ENCODE results near the gene LGALS7. TPM values are rescaled to one million over a fixed set of nuclear protein-coding genes. Genes with fewer than 3 reads are reported as not detected.
A peak's percentile ranks its signal among the peaks of the same experiment; 100 is the strongest.

LGALS7 gene
- polyA plus RNA-seq, 1 of the 3 experiments (the other 2 are of a cell fraction) = not detected

GRCh38 chr19:38819231-38819920 lies 46.1 kb upstream of the LGALS7 start:
- H2AFZ ChIP-seq (ENCODE audit: low read depth) = no peak overlapping the region
- CTCF ChIA-PET = no interaction called here

GRCh38 chr19:38817081-38817480 lies 43.8 kb upstream of the LGALS7 start:
- TF ChIP-seq JUND (IDR thresholded peaks at IDR 0.05) = no peak
- TF ChIP-seq MEF2A (IDR thresholded peaks at IDR 0.05; ENCODE audit: borderline replicate concordance, low read depth) = no peak
- no peak for TF ChIP-seq RAD21 (IDR thresholded peaks at IDR 0.05; ENCODE audit: low read length)
- no peak for TF ChIP-seq GATA2 (CRISPR knock-in tag; IDR thresholded peaks at IDR 0.05)
- TF ChIP-seq EP300 (IDR thresholded peaks at IDR 0.05; ENCODE audit: borderline replicate concordance in 1 of 2, low read depth in 1 of 2, low read length in 1 of 2) = no peak
- no peak for TF ChIP-seq PBX3 (IDR thresholded peaks at IDR 0.05)
- TF ChIP-seq, protein P1, sequence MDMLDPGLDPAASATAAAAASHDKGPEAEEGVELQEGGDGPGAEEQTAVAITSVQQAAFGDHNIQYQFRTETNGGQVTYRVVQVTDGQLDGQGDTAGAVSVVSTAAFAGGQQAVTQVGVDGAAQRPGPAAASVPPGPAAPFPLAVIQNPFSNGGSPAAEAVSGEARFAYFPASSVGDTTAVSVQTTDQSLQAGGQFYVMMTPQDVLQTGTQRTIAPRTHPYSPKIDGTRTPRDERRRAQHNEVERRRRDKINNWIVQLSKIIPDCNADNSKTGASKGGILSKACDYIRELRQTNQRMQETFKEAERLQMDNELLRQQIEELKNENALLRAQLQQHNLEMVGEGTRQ (IDR thresholded peaks at IDR 0.05; ENCODE audit: borderline replicate concordance, low read depth, low read length) = no peak
- no peak for TF ChIP-seq TAF1 (IDR thresholded peaks at IDR 0.05; ENCODE audit: borderline replicate concordance, low read depth, low read length)
- no peak for TF ChIP-seq POLR2AphosphoS5 (IDR thresholded peaks at IDR 0.05; ENCODE audit: low read depth, low read length)
- TF ChIP-seq RFX5 (IDR thresholded peaks at IDR 0.05; ENCODE audit: low read length) = no peak
- TF ChIP-seq CTCF (IDR thresholded peaks at IDR 0.05) = no peak
- TF ChIP-seq ZBTB33 (IDR thresholded peaks at IDR 0.05; ENCODE audit: borderline replicate concordance, low read depth) = no peak
- TF ChIP-seq YY1 (IDR thresholded peaks at IDR 0.05; ENCODE audit: low read depth) = no peak
- TF ChIP-seq ELF1 (IDR thresholded peaks at IDR 0.05) = no peak
- H3K27ac ChIP-seq (ENCODE audit: low read depth in 2 of 2, low read length in 1 of 2) = no peak overlapping the region
- no peaks in the 10 kb centered on the region for H3K4me1 ChIP-seq (ENCODE audit: control insufficient read depth in 1 of 2, insufficient read depth in 2 of 2, low read depth in 1 of 2, low read length in 1 of 2)
- no peak for DNase-seq
- H3K9me3 ChIP-seq = no peaks in the 10 kb centered on the region
- 92% methylated on average over 12 of the region's 15 CpGs for WGBS (ENCODE audit: low lambda C conversion rate)
- ChIA-PET CTCF (no interaction called here), POLR2A (no interaction called here)
- H4K20me1 ChIP-seq (ENCODE audit: insufficient read depth) = no peaks in the 10 kb centered on the region
- no peak overlapping the region for H3K4me2 ChIP-seq
- H3K9me2 ChIP-seq = no peaks in the 10 kb centered on the region
- H3K79me2 ChIP-seq (ENCODE audit: insufficient read depth) = no peaks in the 10 kb centered on the region
- H2AFZ ChIP-seq (ENCODE audit: low read depth) = no peak overlapping the region
- H3K36me3 ChIP-seq (replicated peaks in 1 of 2; ENCODE audit: control insufficient read depth in 1 of 2, insufficient read depth in 2 of 2, low read length in 1 of 2) = peaks cover 0 to 10% of the 10 kb centered on the region in 2 experiments
- no peak overlapping the region for H3K9ac ChIP-seq
- no peak overlapping the region for H3K4me3 ChIP-seq (ENCODE audit: low read depth in 2 of 2, low read length in 1 of 2)
- no peaks in the 10 kb centered on the region for H3K27me3 ChIP-seq (ENCODE audit: insufficient read depth)
- H3F3A ChIP-seq (replicated peaks; ENCODE audit: insufficient read depth) = no peaks in the 10 kb centered on the region

More at GRCh38 chr19:38819231-38819920, 46.1 kb upstream of the LGALS7 start:
- Histone ChIP-seq H3K4me3 (ENCODE audit: low read depth in 2 of 2, low read length in 1 of 2) (no peak overlapping the region), H3K4me1 (ENCODE audit: control insufficient read depth in 1 of 2, insufficient read depth in 2 of 2, low read depth in 1 of 2, low read length in 1 of 2) (no peaks in the 10 kb centered on the region), H4K20me1 (ENCODE audit: insufficient read depth) (no peaks in the 10 kb centered on the region), H3K4me2 (no peak overlapping the region), H3K9me3 (no peaks in the 10 kb centered on the region), H3F3A (replicated peaks; ENCODE audit: insufficient read depth) (no peaks in the 10 kb centered on the region), H3K27ac (ENCODE audit: low read depth in 2 of 2, low read length in 1 of 2) (no peak overlapping the region), H3K27me3 (ENCODE audit: insufficient read depth) (no peaks in the 10 kb centered on the region), H3K9me2 (no peaks in the 10 kb centered on the region), H3K36me3 (replicated peaks in 1 of 2; ENCODE audit: control insufficient read depth in 1 of 2, insufficient read depth in 2 of 2, low read length in 1 of 2) (peaks cover 8 to 10% of the 10 kb centered on the region in 2 experiments), H3K79me2 (ENCODE audit: insufficient read depth) (no peaks in the 10 kb centered on the region), H3K9ac (no peak overlapping the region)
- peak; percentile 37 for DNase-seq
- WGBS (ENCODE audit: low lambda C conversion rate) = 95% methylated on average over 13 of the region's 13 CpGs
- TF ChIP-seq CTCF (IDR thresholded peaks at IDR 0.05) = no peak
- POLR2A ChIA-PET = no interaction called here

All from SK-N-SH (cell line).